Adrenal gland (tissue), 5 donors: ENCODE data around the gene FBXW5.

Experiments used
- CTCF ChIP-seq, 6 experiments: fragments of 450-650 bp in 4 of 6; fragments of 200-600 bp in 2 of 6; sonication (generic) in 1 of 6; IDR thresholded peaks; 1 replicate in 5 of 6; 2 replicates in 1 of 6; pipeline versions ENCODE4 v1.5.1 to v1.8.0; 2016 to 2021; ENCODE audit warnings: antibody characterized with exemption in 6 of 6, mild to moderate bottlenecking in 2 of 6, moderate library complexity in 1 of 6
- POLR2A ChIP-seq, 2 donors: fragments of 450-650 bp; IDR thresholded peaks; one replicate each; pipeline ENCODE4 v1.6.1; 2017; ENCODE audit warnings: antibody characterized with exemption in 2 of 2, mild to moderate bottlenecking in 2 of 2, moderate library complexity in 1 of 2
- donor health status: DM: no; HTN: no; CAD: no.

- TF ChIP-seq CTCF (IDR thresholded peaks at IDR 0.05) = peak in 1 of 6 experiments; percentile 15
- TF ChIP-seq POLR2A (IDR thresholded peaks at IDR 0.05) = peak; percentile 33 to 55
Measured at GRCh38 chr9:136991993-136992818, 47.7 kb upstream of the FBXW5 start, which contains the start of gene PAXX.
